Activated B cell treated with CpG ODN at 0.5 μM for 24 hours (primary cell): ENCODE measurements around the gene NPHP4. TPM values are rescaled to one million over a fixed set of nuclear protein-coding genes. Genes with fewer than 3 reads are reported as not detected.

ENCODE experiments used
- ATAC-seq: fragments of 200-7000 bp; cut with Tn5 transposase; one replicate; pipeline ENCODE4 v1.10.0; 2021; ENCODE audit warnings: low read depth, mild to moderate bottlenecking, moderate library complexity
- CTCF ChIA-PET: fragments of 350-600 bp; sonication (Branson Sonifier 250); formaldehyde crosslinking; loops from one replicate; lab custom pipeline; 2021; ENCODE audit warnings: antibody characterized with exemption; lab: Charles Lee
- POLR2A ChIA-PET: fragments of 350-600 bp; sonication (Branson Sonifier 250); formaldehyde crosslinking; loops from one replicate; lab custom pipeline; 2021; ENCODE audit warnings: antibody characterized with exemption; lab: Charles Lee
- DNase-seq: peaks from one replicate; pipeline ENCODE4 v3.0.0; 2022
- H3K27ac Mint-ChIP-seq: one replicate; pipeline ENCODE4 v1.8.0; 2020; ENCODE audit warnings: mixed read lengths
- H3K27me3 Mint-ChIP-seq: one replicate; pipeline ENCODE4 v1.8.0; 2021; ENCODE audit warnings: mixed read lengths
- H3K36me3 Mint-ChIP-seq: one replicate; pipeline ENCODE4 v1.8.0; 2021; ENCODE audit warnings: low read depth, mixed read lengths
- H3K4me1 Mint-ChIP-seq: one replicate; pipeline ENCODE4 v1.8.0; 2021; ENCODE audit warnings: mixed read lengths
- H3K4me3 Mint-ChIP-seq: one replicate; pipeline ENCODE4 v1.8.0; 2020; ENCODE audit warnings: mild to moderate bottlenecking, mixed read lengths
- H3K9me3 Mint-ChIP-seq: one replicate; pipeline ENCODE4 v1.8.0; 2020; ENCODE audit warnings: mixed read lengths
- CTCF ChIP-seq: fragments of 200-600 bp; IDR thresholded peaks from one replicate; pipeline ENCODE4 v1.8.0; 2022; ENCODE audit warnings: antibody characterized with exemption, mild to moderate bottlenecking
- intact Hi-C: fragments of 100-400 bp; cut with micrococcal nuclease; formaldehyde crosslinking; loops from one replicate; pipeline ENCODE4 v1.15.1; 2024
- total RNA-seq: library from RNA; stranded (reverse); gene quantifications from 2 replicates; pipeline ENCODE4 v1.2.3, GENCODE V29; 2022

NPHP4 gene
- 6.2 and 8.0 TPM in 2 replicates for total RNA-seq

- peak; percentile 90 for ATAC-seq
- no peaks in the 10 kb centered on the region for H3K27me3 Mint-ChIP-seq
- peaks cover 34% of the 10 kb centered on the region for H3K4me1 Mint-ChIP-seq
- ChIA-PET CTCF (interaction anchor here (0.9 kb wide), 1 partner anchor 32 kb away, joined by 4 read pairs; no protein-coding TSS in a partner anchor), POLR2A (interaction anchor here (0.5 to 3.9 kb wide), 13 partner anchors 10 to 793 kb away, joined by 3 to 73 read pairs (median 4); partner anchors contain the start of gene CAMTA1)
- peaks cover 4% of the 10 kb centered on the region for H3K36me3 Mint-ChIP-seq
- no peaks in the 10 kb centered on the region for H3K9me3 Mint-ChIP-seq
- peak within 1 kb of the TSS; percentile 84 for H3K27ac Mint-ChIP-seq
- DNase-seq, result peak; percentile 93
- intact Hi-C loops, result loop anchor here (1.0 to 2.0 kb wide), 3 partner anchors 34 to 245 kb away; partner anchors contain the start of gene RPL22
- no peak for TF ChIP-seq CTCF
- H3K4me3 Mint-ChIP-seq, result peak within 1 kb of the TSS; percentile 94
Measured at GRCh38 chr1:5992026-5992813, at the start of gene NPHP4. Gene NPHP4, minus strand, starts transcription at chr1:5992425. Its CDS starts 6,136 bp downstream, at chr1:5986289.

- no peak overlapping the region for H3K4me3 Mint-ChIP-seq
- H3K4me1 Mint-ChIP-seq, result peaks cover 13% of the 10 kb centered on the region
- H3K36me3 Mint-ChIP-seq, result peaks cover 55% of the 10 kb centered on the region
- H3K27ac Mint-ChIP-seq, result no peak overlapping the region
- intact Hi-C loops, result no loop called here
- DNase-seq (no peak), ATAC-seq (no peak)
- no peaks in the 10 kb centered on the region for H3K27me3 Mint-ChIP-seq
- POLR2A ChIA-PET, result no interaction called here
- no peak for TF ChIP-seq CTCF
- no peaks in the 10 kb centered on the region for H3K9me3 Mint-ChIP-seq
- CTCF ChIA-PET, result no interaction called here
Measured at GRCh38 chr1:6041432-6042062, 49.3 kb upstream of the NPHP4 start.

GRCh38 chr1:6040861-6041415 lies 48.7 kb upstream of the NPHP4 start:
- no peak overlapping the region for H3K27ac Mint-ChIP-seq
- POLR2A ChIA-PET, result no interaction called here

GRCh38 chr1:6040444-6040843 lies 48.2 kb upstream of the NPHP4 start:
- peaks cover 54% of the 10 kb centered on the region for H3K36me3 Mint-ChIP-seq
- H3K4me1 Mint-ChIP-seq, result peaks cover 21% of the 10 kb centered on the region
- intact Hi-C loops, result no loop called here
- H3K27me3 Mint-ChIP-seq, result no peaks in the 10 kb centered on the region
- POLR2A ChIA-PET, result no interaction called here
- no peak overlapping the region for H3K27ac Mint-ChIP-seq
- no peak for DNase-seq
- TF ChIP-seq CTCF, result no peak
- CTCF ChIA-PET, result no interaction called here
- no peaks in the 10 kb centered on the region for H3K9me3 Mint-ChIP-seq
- no peak for ATAC-seq
- H3K4me3 Mint-ChIP-seq, result no peak overlapping the region

More at GRCh38 chr1:6040861-6041415, 48.7 kb upstream of the NPHP4 start:
- DNase-seq, result no peak
- Mint-ChIP-seq H3K27me3 (no peaks in the 10 kb centered on the region), H3K9me3 (no peaks in the 10 kb centered on the region), H3K36me3 (peaks cover 51% of the 10 kb centered on the region), H3K4me3 (no peak overlapping the region), H3K4me1 (peaks cover 17% of the 10 kb centered on the region)
- no peak for ATAC-seq
- TF ChIP-seq CTCF, result no peak
- intact Hi-C loops, result no loop called here
- CTCF ChIA-PET, result no interaction called here

GRCh38 chr1:6039031-6039430 lies 46.8 kb upstream of the NPHP4 start:
- no peaks in the 10 kb centered on the region for H3K27me3 Mint-ChIP-seq
- H3K4me3 Mint-ChIP-seq, result no peak overlapping the region
- H3K9me3 Mint-ChIP-seq, result no peaks in the 10 kb centered on the region
- intact Hi-C loops, result no loop called here
- DNase-seq (no peak), ATAC-seq (no peak)
- H3K4me1 Mint-ChIP-seq, result peaks cover 30% of the 10 kb centered on the region
- peaks cover 52% of the 10 kb centered on the region for H3K36me3 Mint-ChIP-seq
- ChIA-PET POLR2A (no interaction called here), CTCF (no interaction called here)
- TF ChIP-seq CTCF, result no peak
- no peak overlapping the region for H3K27ac Mint-ChIP-seq
